Endothelial cell of coronary artery (primary cell): ENCODE data around the gene MYRIP. TPM values are rescaled to one million over a fixed set of nuclear protein-coding genes. Genes with fewer than 3 reads are reported as not detected.

Experiments used
- total RNA-seq: library from RNA; depleted of rRNA; stranded (reverse); fragments of >200 nt; gene quantifications from 2 replicates; pipeline ENCODE4 v1.2.3, GENCODE V29; 2014

Gene MYRIP
- 5.5 and 8.3 TPM in 2 replicates for total RNA-seq

GRCh38 chr3:39809181-39809994 lies at the start of gene MYRIP:
Gene MYRIP, plus strand, starts transcription at chr3:39809609. Its CDS starts 91,208 bp downstream, at chr3:39900817.

GRCh38 chr3:40309418-40309924 lies 500.1 kb downstream of the MYRIP start, which contains the start of gene EIF1B:
Gene EIF1B, plus strand, starts transcription at chr3:40309707. Its CDS starts 235 bp downstream, at chr3:40309942.

